ENCODE measurements around the gene CALN1.

CALN1 gene

GRCh38 chr7:72272479-72272878 is 139.7 kb downstream of the CALN1 start:
- no peak overlapping the region for H3K9ac ChIP-seq
- H2AFZ ChIP-seq, result no peak overlapping the region
- no peaks in the 10 kb centered on the region for H3K79me2 ChIP-seq
- no peaks in the 10 kb centered on the region for H3K36me3 ChIP-seq (ENCODE audit: control insufficient read depth, insufficient read depth, low read length)
- H3K4me2 ChIP-seq (ENCODE audit: low read length), result no peak overlapping the region
- H3K4me1 ChIP-seq, result no peaks in the 10 kb centered on the region
- TF ChIP-seq CTCF (IDR thresholded peaks at IDR 0.05), result no peak
- H3K27ac ChIP-seq, result no peak overlapping the region
- no peaks in the 10 kb centered on the region for H3K9me3 ChIP-seq (ENCODE audit: control insufficient read depth, low read length)
- H3K4me3 ChIP-seq (ENCODE audit: low read depth, low read length), result no peak overlapping the region
- no peaks in the 10 kb centered on the region for H3K27me3 ChIP-seq (ENCODE audit: control insufficient read depth, insufficient read depth, low read length)

GRCh38 chr7:72268796-72269195 is 143.3 kb downstream of the CALN1 start:
- no peak overlapping the region for H2AFZ ChIP-seq
- no peak overlapping the region for H3K9ac ChIP-seq
- no peaks in the 10 kb centered on the region for H3K4me1 ChIP-seq
- no peaks in the 10 kb centered on the region for H3K27me3 ChIP-seq (ENCODE audit: control insufficient read depth, insufficient read depth, low read length)
- H3K4me2 ChIP-seq (ENCODE audit: low read length), result no peak overlapping the region
- H3K36me3 ChIP-seq (ENCODE audit: control insufficient read depth, insufficient read depth, low read length), result no peaks in the 10 kb centered on the region
- H3K4me3 ChIP-seq (ENCODE audit: low read depth, low read length), result no peak overlapping the region
- H3K79me2 ChIP-seq, result no peaks in the 10 kb centered on the region
- H3K27ac ChIP-seq, result no peak overlapping the region
- TF ChIP-seq CTCF (IDR thresholded peaks at IDR 0.05), result no peak
- no peaks in the 10 kb centered on the region for H3K9me3 ChIP-seq (ENCODE audit: control insufficient read depth, low read length)

GRCh38 chr7:72268090-72268489 is 144.0 kb downstream of the CALN1 start:
- no peak overlapping the region for H3K9ac ChIP-seq
- no peak for TF ChIP-seq CTCF (IDR thresholded peaks at IDR 0.05)
- H3K27me3 ChIP-seq (ENCODE audit: control insufficient read depth, insufficient read depth, low read length), result no peaks in the 10 kb centered on the region
- H3K4me2 ChIP-seq (ENCODE audit: low read length), result no peak overlapping the region
- no peak overlapping the region for H3K27ac ChIP-seq
- H3K9me3 ChIP-seq (ENCODE audit: control insufficient read depth, low read length), result no peaks in the 10 kb centered on the region
- no peaks in the 10 kb centered on the region for H3K79me2 ChIP-seq
- no peak overlapping the region for H3K4me3 ChIP-seq (ENCODE audit: low read depth, low read length)
- no peaks in the 10 kb centered on the region for H3K36me3 ChIP-seq (ENCODE audit: control insufficient read depth, insufficient read depth, low read length)
- H2AFZ ChIP-seq, result no peak overlapping the region
- H3K4me1 ChIP-seq, result no peaks in the 10 kb centered on the region

GRCh38 chr7:72267291-72267800 is 144.8 kb downstream of the CALN1 start:
- no peaks in the 10 kb centered on the region for H3K4me1 ChIP-seq
- no peak overlapping the region for H3K27ac ChIP-seq
- no peak overlapping the region for H3K4me3 ChIP-seq (ENCODE audit: low read depth, low read length)
- H3K79me2 ChIP-seq, result no peaks in the 10 kb centered on the region
- no peaks in the 10 kb centered on the region for H3K9me3 ChIP-seq (ENCODE audit: control insufficient read depth, low read length)
- no peaks in the 10 kb centered on the region for H3K36me3 ChIP-seq (ENCODE audit: control insufficient read depth, insufficient read depth, low read length)
- no peak overlapping the region for H3K4me2 ChIP-seq (ENCODE audit: low read length)
- H2AFZ ChIP-seq, result no peak overlapping the region
- TF ChIP-seq CTCF (IDR thresholded peaks at IDR 0.05), result no peak
- H3K27me3 ChIP-seq (ENCODE audit: control insufficient read depth, insufficient read depth, low read length), result no peaks in the 10 kb centered on the region
- no peak overlapping the region for H3K9ac ChIP-seq

- Histone ChIP-seq H3K9ac (no peak overlapping the region), H3K4me3 (ENCODE audit: low read depth, low read length) (no peak overlapping the region), H3K36me3 (ENCODE audit: control insufficient read depth, insufficient read depth, low read length) (no peaks in the 10 kb centered on the region), H2AFZ (no peak overlapping the region), H3K27me3 (ENCODE audit: control insufficient read depth, insufficient read depth, low read length) (no peaks in the 10 kb centered on the region), H3K79me2 (no peaks in the 10 kb centered on the region), H3K9me3 (ENCODE audit: control insufficient read depth, low read length) (no peaks in the 10 kb centered on the region), H3K4me1 (no peaks in the 10 kb centered on the region), H3K4me2 (ENCODE audit: low read length) (no peak overlapping the region), H3K27ac (no peak overlapping the region)
- no peak for TF ChIP-seq CTCF (IDR thresholded peaks at IDR 0.05)
Measured at GRCh38 chr7:72266771-72267170, 145.4 kb downstream of the CALN1 start.

All from parathyroid adenoma (tissue), 2 donors.